Measurements from ENCODE around the gene SPC25.

SPC25 gene

DNA sequence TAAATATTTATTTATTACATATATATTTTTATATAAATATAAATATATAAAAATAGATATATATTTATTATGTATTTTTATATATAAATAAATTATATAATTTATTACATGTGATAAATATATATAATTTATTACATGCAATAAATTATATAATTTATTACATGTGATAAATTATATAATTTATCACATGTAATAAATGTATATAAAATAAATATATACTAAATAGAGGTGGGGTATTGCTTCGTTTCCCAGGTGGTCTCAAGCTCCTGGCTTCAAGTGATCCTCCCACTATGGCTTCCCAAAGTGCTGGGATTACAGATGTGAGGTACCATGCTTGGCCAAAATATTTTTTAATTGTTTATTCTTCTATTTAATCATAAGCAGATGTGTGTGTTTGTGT, 7.2 kb upstream of the SPC25 start:
- Histone ChIP-seq H3K36me3 (ENCODE audit: control insufficient read depth, insufficient read depth, low read length) (no peaks in the 10 kb centered on the region), H3K27me3 (replicated peaks; ENCODE audit: control insufficient read depth, insufficient read depth, low read length) (no peaks in the 10 kb centered on the region), H3K4me3 (replicated peaks; ENCODE audit: low read depth, low read length) (no peak overlapping the region)
- TF ChIP-seq, protein P1, sequence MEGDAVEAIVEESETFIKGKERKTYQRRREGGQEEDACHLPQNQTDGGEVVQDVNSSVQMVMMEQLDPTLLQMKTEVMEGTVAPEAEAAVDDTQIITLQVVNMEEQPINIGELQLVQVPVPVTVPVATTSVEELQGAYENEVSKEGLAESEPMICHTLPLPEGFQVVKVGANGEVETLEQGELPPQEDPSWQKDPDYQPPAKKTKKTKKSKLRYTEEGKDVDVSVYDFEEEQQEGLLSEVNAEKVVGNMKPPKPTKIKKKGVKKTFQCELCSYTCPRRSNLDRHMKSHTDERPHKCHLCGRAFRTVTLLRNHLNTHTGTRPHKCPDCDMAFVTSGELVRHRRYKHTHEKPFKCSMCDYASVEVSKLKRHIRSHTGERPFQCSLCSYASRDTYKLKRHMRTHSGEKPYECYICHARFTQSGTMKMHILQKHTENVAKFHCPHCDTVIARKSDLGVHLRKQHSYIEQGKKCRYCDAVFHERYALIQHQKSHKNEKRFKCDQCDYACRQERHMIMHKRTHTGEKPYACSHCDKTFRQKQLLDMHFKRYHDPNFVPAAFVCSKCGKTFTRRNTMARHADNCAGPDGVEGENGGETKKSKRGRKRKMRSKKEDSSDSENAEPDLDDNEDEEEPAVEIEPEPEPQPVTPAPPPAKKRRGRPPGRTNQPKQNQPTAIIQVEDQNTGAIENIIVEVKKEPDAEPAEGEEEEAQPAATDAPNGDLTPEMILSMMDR (IDR thresholded peaks at IDR 0.05; ENCODE audit: insufficient read depth, low read length, poor library complexity, severe bottlenecking), result no peak
- DNase-seq (ENCODE audit: extremely low read depth, insufficient read length), result no peak

DNA sequence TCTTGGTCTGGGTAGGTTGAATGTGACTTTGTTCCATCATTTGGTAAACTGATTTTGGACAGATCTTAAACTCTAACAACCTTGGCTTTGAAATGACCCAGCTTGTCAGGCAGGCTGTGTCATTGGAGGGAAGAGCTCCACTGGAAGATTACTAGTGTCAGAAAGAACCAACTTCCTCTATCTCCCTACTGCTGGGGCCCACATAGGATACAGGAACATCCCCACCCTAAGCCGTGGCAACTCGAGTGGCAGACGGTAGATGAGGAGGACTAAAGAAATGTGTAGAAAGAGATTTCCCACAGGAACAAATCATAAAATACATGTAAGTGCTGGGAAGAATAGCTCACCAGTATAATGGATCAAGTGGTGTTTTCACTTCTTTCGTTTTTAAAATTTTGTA, 6.6 kb upstream of the SPC25 start:
- TF ChIP-seq, protein P1 (IDR thresholded peaks at IDR 0.05; ENCODE audit: insufficient read depth, low read length, poor library complexity, severe bottlenecking), result no peak
- no peak for DNase-seq (ENCODE audit: extremely low read depth, insufficient read length)
- no peak overlapping the region for H3K4me3 ChIP-seq (replicated peaks; ENCODE audit: low read depth, low read length)
- no peaks in the 10 kb centered on the region for H3K27me3 ChIP-seq (replicated peaks; ENCODE audit: control insufficient read depth, insufficient read depth, low read length)
- H3K36me3 ChIP-seq (ENCODE audit: control insufficient read depth, insufficient read depth, low read length), result no peaks in the 10 kb centered on the region

DNA sequence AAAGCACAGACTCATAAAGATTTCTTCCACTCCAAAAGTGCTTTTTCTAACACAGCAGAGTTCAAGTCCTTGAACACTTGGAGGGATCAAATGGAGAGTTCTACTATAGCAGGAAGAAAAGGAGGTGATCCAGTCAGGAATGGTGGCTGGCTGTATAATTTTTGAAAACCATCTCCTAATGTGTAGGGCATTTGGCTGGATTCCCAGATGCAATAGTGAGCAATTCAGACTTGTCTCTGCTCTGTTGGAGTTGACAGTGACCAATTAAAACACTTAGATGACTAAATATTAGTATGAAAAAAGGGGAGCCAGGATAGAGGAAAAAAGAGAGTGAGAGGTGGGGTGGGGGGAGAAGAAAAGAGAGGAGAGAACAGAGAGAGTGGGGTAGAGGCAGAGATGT, 5.5 kb upstream of the SPC25 start:
- Histone ChIP-seq H3K27me3 (replicated peaks; ENCODE audit: control insufficient read depth, insufficient read depth, low read length) (no peaks in the 10 kb centered on the region), H3K4me3 (replicated peaks; ENCODE audit: low read depth, low read length) (no peak overlapping the region), H3K36me3 (ENCODE audit: control insufficient read depth, insufficient read depth, low read length) (no peaks in the 10 kb centered on the region)
- TF ChIP-seq, protein P1 (IDR thresholded peaks at IDR 0.05; ENCODE audit: insufficient read depth, low read length, poor library complexity, severe bottlenecking), result no peak
- DNase-seq (ENCODE audit: extremely low read depth, insufficient read length), result no peak

DNA sequence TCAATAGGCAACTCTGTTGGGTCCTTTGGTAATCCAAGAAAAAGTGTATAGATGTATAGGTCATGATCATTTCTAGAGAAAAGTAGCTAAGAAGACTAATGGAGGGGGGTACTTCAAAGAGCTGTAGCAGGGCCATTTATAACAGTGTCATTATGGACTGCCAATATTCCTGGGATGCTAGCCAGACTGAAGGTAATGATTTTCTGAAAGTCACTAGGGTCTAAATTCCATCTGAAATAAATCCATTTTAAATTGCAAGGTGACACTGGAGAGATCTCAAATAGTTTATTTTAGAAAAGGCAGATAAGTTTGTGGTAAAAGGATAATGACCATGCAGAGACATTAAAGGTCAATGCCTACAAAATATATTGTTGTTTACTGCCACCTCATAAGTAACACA, 4.5 kb upstream of the SPC25 start:
- Histone ChIP-seq H3K4me3 (replicated peaks; ENCODE audit: low read depth, low read length) (no peak overlapping the region), H3K27me3 (replicated peaks; ENCODE audit: control insufficient read depth, insufficient read depth, low read length) (no peaks in the 10 kb centered on the region), H3K36me3 (ENCODE audit: control insufficient read depth, insufficient read depth, low read length) (no peaks in the 10 kb centered on the region)
- TF ChIP-seq, protein P1 (IDR thresholded peaks at IDR 0.05; ENCODE audit: insufficient read depth, low read length, poor library complexity, severe bottlenecking), result no peak
- no peak for DNase-seq (ENCODE audit: extremely low read depth, insufficient read length)

DNA sequence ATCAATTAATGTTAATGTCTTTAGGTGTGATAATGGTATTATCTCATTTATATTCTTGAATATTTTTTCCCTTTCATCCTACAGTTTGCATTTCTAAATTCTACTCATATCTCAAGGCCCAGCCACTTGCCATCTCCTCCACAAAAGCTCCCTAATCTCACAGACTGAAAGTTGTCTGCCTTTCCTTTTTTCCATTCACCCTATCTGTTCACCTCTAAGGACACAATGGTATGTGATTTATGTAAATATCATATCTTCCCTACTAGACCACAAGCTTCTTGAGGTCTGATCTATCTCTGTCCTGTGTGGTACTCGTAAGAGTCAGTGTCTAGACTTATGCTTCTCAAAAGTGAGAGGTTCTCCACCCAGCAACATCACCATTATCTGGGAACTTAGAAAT, 3.9 kb upstream of the SPC25 start:
- no peaks in the 10 kb centered on the region for H3K36me3 ChIP-seq (ENCODE audit: control insufficient read depth, insufficient read depth, low read length)
- TF ChIP-seq, protein P1 (IDR thresholded peaks at IDR 0.05; ENCODE audit: insufficient read depth, low read length, poor library complexity, severe bottlenecking), result no peak
- H3K4me3 ChIP-seq (replicated peaks; ENCODE audit: low read depth, low read length), result no peak overlapping the region
- H3K27me3 ChIP-seq (replicated peaks; ENCODE audit: control insufficient read depth, insufficient read depth, low read length), result no peaks in the 10 kb centered on the region
- no peak for DNase-seq (ENCODE audit: extremely low read depth, insufficient read length)

DNA sequence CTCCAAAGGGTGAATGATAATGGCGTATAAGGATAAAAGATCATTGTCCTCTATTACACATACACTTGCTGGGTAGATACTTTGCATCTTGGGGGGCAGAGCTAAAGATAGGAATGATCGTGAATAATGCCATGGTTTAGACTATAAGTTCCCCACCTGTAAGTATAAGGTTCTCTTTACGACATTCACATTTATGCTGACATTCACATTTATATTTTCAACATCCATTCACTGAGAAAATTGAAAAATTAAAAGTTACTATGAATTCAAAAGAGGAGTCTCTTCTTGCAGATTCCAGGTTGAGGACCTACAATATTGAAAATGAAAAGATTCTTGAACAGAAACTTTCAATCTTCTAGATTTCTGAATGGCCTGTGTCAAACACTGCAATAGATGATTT, 2.1 kb upstream of the SPC25 start:
- no peak for DNase-seq (ENCODE audit: extremely low read depth, insufficient read length)

More for the DNA sequence above, 2.1 kb upstream of the SPC25 start:
- TF ChIP-seq, protein P1 (IDR thresholded peaks at IDR 0.05; ENCODE audit: insufficient read depth, low read length, poor library complexity, severe bottlenecking), result no peak
- no peaks in the 10 kb centered on the region for H3K27me3 ChIP-seq (replicated peaks; ENCODE audit: control insufficient read depth, insufficient read depth, low read length)
- H3K36me3 ChIP-seq (ENCODE audit: control insufficient read depth, insufficient read depth, low read length), result no peaks in the 10 kb centered on the region; the same call in 1 of the 2 replicates
- H3K4me3 ChIP-seq (replicated peaks; ENCODE audit: low read depth, low read length), result no peak overlapping the region

Data from GM06990 (cell line).